ENCODE data around the gene ASPA.
"Not testable (repeated sequence)": the region's sequence is repeated elsewhere in the genome, so short reads cannot be mapped to it uniquely, and the experiment has no call there.

Gene ASPA

GRCh38 chr17:3512505-3513171, 36.8 kb downstream of the ASPA start:
- no peak for TF ChIP-seq HOXC10 (CRISPR knock-in tag; IDR thresholded peaks at IDR 0.05)
- no peak for TF ChIP-seq REPIN1 (tag by site-specific recombination; IDR thresholded peaks at IDR 0.05; ENCODE audit: low read depth)
- no peak for TF ChIP-seq ZFP41 (tag by site-specific recombination; IDR thresholded peaks at IDR 0.05; ENCODE audit: borderline replicate concordance)
- TF ChIP-seq ZNF324 (tag by site-specific recombination; IDR thresholded peaks at IDR 0.05): no peak
- TF ChIP-seq ZNF398 (tag by site-specific recombination; IDR thresholded peaks at IDR 0.05): no peak
- no peak for TF ChIP-seq IKZF3 (tag by site-specific recombination; IDR thresholded peaks at IDR 0.05)
- no peak for TF ChIP-seq ZNF274 (IDR thresholded peaks at IDR 0.05; ENCODE audit: low read length)
- TF ChIP-seq ZNF274 (tag by site-specific recombination; IDR thresholded peaks at IDR 0.05; ENCODE audit: borderline replicate concordance): no peak
- TF ChIP-seq ZNF223 (tag by site-specific recombination; IDR thresholded peaks at IDR 0.05): no peak
- no peak for TF ChIP-seq ZNF785 (tag by site-specific recombination; IDR thresholded peaks at IDR 0.05)
- Histone ChIP-seq H3K4me1 (ENCODE audit: control insufficient read depth, insufficient read depth, low read length) (no peaks in the 10 kb centered on the region), H3K4me3 (ENCODE audit: low read depth, low read length) (no peak overlapping the region), H3K27ac (ENCODE audit: extremely low read depth, low read depth, low read length) (no peak overlapping the region), H3K9me3 (ENCODE audit: control insufficient read depth, insufficient read depth, low read depth, low read length) (no peaks in the 10 kb centered on the region; the same call in 1 of the 2 replicates), H3K36me3 (ENCODE audit: control insufficient read depth in 2 of 2, insufficient read depth in 1 of 2, low read length in 2 of 2) (no peaks in the 10 kb centered on the region)
- POLR2A ChIA-PET: no interaction called here
- CTCF ChIA-PET: interaction anchor here (0.6 kb wide), 1 partner anchor 76 kb away, joined by 3 read pairs; no protein-coding TSS in a partner anchor

DNA sequence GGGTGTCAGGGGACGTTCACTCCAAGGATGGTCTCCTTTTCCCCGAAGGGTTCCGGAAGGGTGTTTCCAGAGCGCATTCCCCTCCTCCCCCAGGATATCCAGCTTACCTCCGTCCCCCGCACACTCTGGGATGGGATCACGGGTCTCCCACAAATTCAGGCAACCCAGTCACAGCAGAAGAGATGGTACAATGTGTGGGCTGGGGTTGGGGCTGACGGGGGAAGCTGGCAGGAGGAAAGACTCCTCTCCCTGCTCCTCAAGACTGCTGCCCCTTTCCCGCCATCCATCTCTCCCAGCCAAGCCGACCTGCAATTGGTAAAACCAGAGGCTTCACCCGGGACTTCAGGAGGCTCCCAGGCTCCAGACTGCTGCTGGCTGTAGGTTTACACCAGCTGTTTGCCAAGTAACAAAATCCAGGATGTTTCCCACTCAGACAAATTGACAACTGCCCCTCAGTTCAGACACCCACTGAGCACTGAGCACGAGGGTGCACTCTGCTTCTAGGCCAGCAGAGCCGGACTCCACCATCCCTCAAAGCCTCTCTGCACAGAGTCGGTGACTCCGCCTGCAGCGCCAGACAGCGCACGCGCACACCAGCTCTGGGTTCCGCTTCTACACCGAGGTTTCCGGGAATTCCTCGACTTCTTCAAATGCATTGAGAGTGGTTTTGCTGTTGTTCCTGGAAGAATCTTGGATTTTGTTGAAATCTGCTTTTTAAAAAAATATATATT, 37.7 kb downstream of the ASPA start:
- Histone ChIP-seq H3K27ac (ENCODE audit: extremely low read depth, low read depth, low read length) (no peak overlapping the region), H3K4me3 (ENCODE audit: low read depth, low read length) (no peak overlapping the region), H3K4me1 (ENCODE audit: control insufficient read depth, insufficient read depth, low read length) (no peaks in the 10 kb centered on the region), H3K9me3 (ENCODE audit: control insufficient read depth, insufficient read depth, low read depth, low read length) (no peaks in the 10 kb centered on the region; the same call in 1 of the 2 replicates), H3K36me3 (ENCODE audit: control insufficient read depth in 2 of 2, insufficient read depth in 1 of 2, low read length in 2 of 2) (no peaks in the 10 kb centered on the region)
- TF ChIP-seq, protein P1, sequence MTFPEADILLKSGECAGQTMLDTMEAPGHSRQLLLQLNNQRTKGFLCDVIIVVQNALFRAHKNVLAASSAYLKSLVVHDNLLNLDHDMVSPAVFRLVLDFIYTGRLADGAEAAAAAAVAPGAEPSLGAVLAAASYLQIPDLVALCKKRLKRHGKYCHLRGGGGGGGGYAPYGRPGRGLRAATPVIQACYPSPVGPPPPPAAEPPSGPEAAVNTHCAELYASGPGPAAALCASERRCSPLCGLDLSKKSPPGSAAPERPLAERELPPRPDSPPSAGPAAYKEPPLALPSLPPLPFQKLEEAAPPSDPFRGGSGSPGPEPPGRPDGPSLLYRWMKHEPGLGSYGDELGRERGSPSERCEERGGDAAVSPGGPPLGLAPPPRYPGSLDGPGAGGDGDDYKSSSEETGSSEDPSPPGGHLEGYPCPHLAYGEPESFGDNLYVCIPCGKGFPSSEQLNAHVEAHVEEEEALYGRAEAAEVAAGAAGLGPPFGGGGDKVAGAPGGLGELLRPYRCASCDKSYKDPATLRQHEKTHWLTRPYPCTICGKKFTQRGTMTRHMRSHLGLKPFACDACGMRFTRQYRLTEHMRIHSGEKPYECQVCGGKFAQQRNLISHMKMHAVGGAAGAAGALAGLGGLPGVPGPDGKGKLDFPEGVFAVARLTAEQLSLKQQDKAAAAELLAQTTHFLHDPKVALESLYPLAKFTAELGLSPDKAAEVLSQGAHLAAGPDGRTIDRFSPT (tag by site-specific recombination; IDR thresholded peaks at IDR 0.05): no peak
- TF ChIP-seq GLIS1 (tag by site-specific recombination; IDR thresholded peaks at IDR 0.05): no peak
- no peak for TF ChIP-seq ZNF501 (tag by site-specific recombination; IDR thresholded peaks at IDR 0.05)
- TF ChIP-seq WT1 (tag by site-specific recombination; IDR thresholded peaks at IDR 0.05): no peak
- TF ChIP-seq ZNF302 (tag by site-specific recombination; IDR thresholded peaks at IDR 0.05; ENCODE audit: low read depth): no peak
- no peak for TF ChIP-seq ZNF114 (tag by site-specific recombination; IDR thresholded peaks at IDR 0.05)
- no peak for TF ChIP-seq ZNF311 (tag by site-specific recombination; IDR thresholded peaks at IDR 0.05; ENCODE audit: borderline replicate concordance)
- TF ChIP-seq ZBTB6 (tag by site-specific recombination; IDR thresholded peaks at IDR 0.05): no peak
- no peak for TF ChIP-seq ZNF791 (tag by site-specific recombination; IDR thresholded peaks at IDR 0.05)
- TF ChIP-seq ZNF223 (tag by site-specific recombination; IDR thresholded peaks at IDR 0.05): no peak
- TF ChIP-seq KLF1 (tag by site-specific recombination; IDR thresholded peaks at IDR 0.05): no peak
- TF ChIP-seq ZNF138 (tag by site-specific recombination; IDR thresholded peaks at IDR 0.05; ENCODE audit: borderline replicate concordance): no peak
- ChIA-PET POLR2A (no interaction called here), CTCF (interaction anchor here (0.6 kb wide), 1 partner anchor 75 kb away, joined by 3 read pairs; no protein-coding TSS in a partner anchor)

- POLR2A ChIA-PET; H3K27ac ChIP-seq (ENCODE audit: extremely low read depth, low read depth, low read length); H3K36me3 ChIP-seq (ENCODE audit: control insufficient read depth in 2 of 2, insufficient read depth in 1 of 2, low read length in 2 of 2); H3K9me3 ChIP-seq (ENCODE audit: control insufficient read depth, insufficient read depth, low read depth, low read length); H3K4me3 ChIP-seq (ENCODE audit: low read depth, low read length); CTCF ChIA-PET; H3K4me1 ChIP-seq (ENCODE audit: control insufficient read depth, insufficient read depth, low read length): not testable (repeated sequence)
Measured at GRCh38 chr17:3514167-3514566, 38.4 kb downstream of the ASPA start.
